Gastrocnemius medialis (tissue), 4 donors: Measurements from ENCODE around the gene TMTC3.

Source experiments
- CTCF ChIP-seq, 5 experiments: fragments of 450-650 bp in 3 of 5; fragments of 200-600 bp in 2 of 5; sonication (generic) in 2 of 5; IDR thresholded peaks in 4 of 5; conservative IDR thresholded peaks in 1 of 5; 1 replicate in 4 of 5; 2 replicates in 1 of 5; pipeline ENCODE4 v1.5.1; 2016 to 2019; ENCODE audit warnings: antibody characterized with exemption in 5 of 5, mild to moderate bottlenecking in 3 of 5, moderate library complexity in 3 of 5
- POLR2A ChIP-seq, 2 donors: fragments of 450-650 bp; IDR thresholded peaks; one replicate each; pipeline ENCODE4 v1.6.1; 2017; ENCODE audit warnings: antibody characterized with exemption in 2 of 2, mild to moderate bottlenecking in 2 of 2, moderate library complexity in 2 of 2

GRCh38 chr12:88228720-88229119 is 86.6 kb downstream of the TMTC3 start:
- TF ChIP-seq CTCF (IDR thresholded peaks at IDR 0.05 in 4 of 5, conservative IDR thresholded peaks at IDR 0.05 in 1 of 5) (no peak), POLR2A (IDR thresholded peaks at IDR 0.05) (no peak)
